ENCODE measurements around the gene ZNF451.
"Not testable (repeated sequence)": the region's sequence is repeated elsewhere in the genome, so short reads cannot be mapped to it uniquely, and the experiment has no call there.

The ZNF451 gene

GRCh38 chr6:57089687-57090457 lies at the start of gene ZNF451:
TSS of gene ZNF451 (plus strand) at chr6:57090188. CDS start at chr6:57090254, 66 bp downstream.
- DNase-seq, result peak; percentile 75

- not testable (repeated sequence) for DNase-seq
These were observed 45.9 kb upstream of the ZNF451 start for GRCh38 chr6:57044061-57044460.

GRCh38 chr6:57044568-57044967 lies 45.4 kb upstream of the ZNF451 start:
- DNase-seq, result no peak

GRCh38 chr6:57046332-57047256 lies 43.4 kb upstream of the ZNF451 start, which contains the start of gene KIAA1586:
TSS of gene KIAA1586 (plus strand) at chr6:57046693. CDS start at chr6:57046756, 63 bp downstream.
- peak; percentile 4 for DNase-seq

- DNase-seq, result not testable (repeated sequence)
These were observed 42.8 kb upstream of the ZNF451 start for GRCh38 chr6:57047257-57047585.

GRCh38 chr6:57047859-57048258 lies 42.1 kb upstream of the ZNF451 start:
- not testable (repeated sequence) for DNase-seq

- no peak for DNase-seq
These were observed 41.4 kb upstream of the ZNF451 start for GRCh38 chr6:57048577-57048976.

GRCh38 chr6:57063847-57064246 lies 26.1 kb upstream of the ZNF451 start:
- DNase-seq, result no peak

GRCh38 chr6:57064809-57065208 lies 25.2 kb upstream of the ZNF451 start:
- no peak for DNase-seq

- no peak for DNase-seq
These were observed 21.9 kb upstream of the ZNF451 start for GRCh38 chr6:57068061-57068460.

GRCh38 chr6:57069228-57069627 lies 20.8 kb upstream of the ZNF451 start:
- DNase-seq, result no peak

GRCh38 chr6:57069920-57070331 lies 20.1 kb upstream of the ZNF451 start:
- no peak for DNase-seq

- no peak for DNase-seq
These were observed 17.9 kb upstream of the ZNF451 start for GRCh38 chr6:57072108-57072507.

- no peak for DNase-seq
These were observed 15.6 kb upstream of the ZNF451 start for GRCh38 chr6:57074383-57074782.

GRCh38 chr6:57075092-57075491 lies 14.9 kb upstream of the ZNF451 start:
- DNase-seq, result no peak

- DNase-seq, result no peak
These were observed 11.3 kb upstream of the ZNF451 start for GRCh38 chr6:57078531-57079207.

GRCh38 chr6:57085471-57085870 lies 4.5 kb upstream of the ZNF451 start:
- DNase-seq, result no peak

- DNase-seq, result no peak
These were observed 3.1 kb upstream of the ZNF451 start for GRCh38 chr6:57086843-57087242.

- DNase-seq, result no peak
These were observed 2.1 kb upstream of the ZNF451 start for GRCh38 chr6:57087916-57088315.

GRCh38 chr6:57089265-57089664 lies 723 bp upstream of the ZNF451 start:
- DNase-seq, result no peak

GRCh38 chr6:57090458-57091067 lies 575 bp downstream of the ZNF451 start:
- DNase-seq, result not testable (repeated sequence)

- not testable (repeated sequence) for DNase-seq
These were observed 1.4 kb downstream of the ZNF451 start for GRCh38 chr6:57091375-57091774.

GRCh38 chr6:57094689-57095088 lies 4.7 kb downstream of the ZNF451 start:
- DNase-seq, result no peak
